Hepatocyte (in vitro differentiated cells): ENCODE measurements around the gene PABPC3. TPM values are rescaled to one million over a fixed set of nuclear protein-coding genes. Genes with fewer than 3 reads are reported as not detected.

Experiments
- DNase-seq: peaks from one replicate; pipeline ENCODE4 v3.0.0-alpha.2; 2016; ENCODE audit warnings: low spot score
- H2AFZ ChIP-seq: fragments of 200-600 bp; sonication (generic); 2 replicates; pipeline ENCODE4 v1.6.0; 2016; ENCODE audit warnings: antibody characterized with exemption, mild to moderate bottlenecking
- H3K27ac ChIP-seq: fragments of 200-600 bp; sonication (generic); 2 replicates; pipeline ENCODE4 v1.5.1; 2016; ENCODE audit warnings: mild to moderate bottlenecking
- H3K27me3 ChIP-seq: fragments of 200-600 bp; sonication (generic); 2 replicates; pipeline ENCODE4 v1.6.1; 2016
- H3K36me3 ChIP-seq: fragments of 200-600 bp; sonication (generic); replicated peaks from 2 replicates; pipeline ENCODE4 v1.5.1; 2016; ENCODE audit warnings: low read depth; ENCODE audit not compliant: insufficient read depth
- H3K4me1 ChIP-seq: fragments of 200-600 bp; sonication (generic); 2 replicates; pipeline ENCODE4 v1.5.1; 2016; ENCODE audit warnings: mild to moderate bottlenecking, moderate library complexity; ENCODE audit not compliant: insufficient read depth
- H3K4me2 ChIP-seq: fragments of 200-600 bp; sonication (generic); 2 replicates; pipeline ENCODE4 v1.6.0; 2016
- H3K4me3 ChIP-seq: fragments of 200-600 bp; sonication (generic); 2 replicates; pipeline ENCODE4 v1.5.1; 2016; ENCODE audit warnings: mild to moderate bottlenecking
- H3K79me2 ChIP-seq: fragments of 200-600 bp; sonication (generic); 2 replicates; pipeline ENCODE4 v1.6.0; 2017; ENCODE audit warnings: mild to moderate bottlenecking
- H3K9me2 ChIP-seq: fragments of 200-600 bp; sonication (generic); replicated peaks from 2 replicates; pipeline ENCODE4 v1.6.0; 2017; ENCODE audit warnings: mild to moderate bottlenecking; ENCODE audit not compliant: insufficient read depth
- H3K9me3 ChIP-seq: fragments of 200-600 bp; sonication (generic); 2 replicates; pipeline ENCODE4 v1.5.1; 2016; ENCODE audit warnings: low read depth, mild to moderate bottlenecking
- H4K20me1 ChIP-seq: fragments of 200-600 bp; sonication (generic); 2 replicates; pipeline ENCODE4 v1.6.0; 2016; ENCODE audit warnings: mild to moderate bottlenecking; ENCODE audit not compliant: insufficient read depth, poor library complexity, severe bottlenecking
- CTCF ChIP-seq: fragments of 200-600 bp; sonication (generic); IDR thresholded peaks from 2 replicates; pipeline ENCODE4 v1.5.1; 2016; ENCODE audit warnings: antibody characterized with exemption, mild to moderate bottlenecking; ENCODE audit not compliant: poor library complexity
- EZH2 ChIP-seq: fragments of 200-600 bp; sonication (generic); IDR thresholded peaks from 2 replicates; pipeline ENCODE4 v1.6.1; 2016; ENCODE audit warnings: antibody characterized with exemption, mild to moderate bottlenecking, borderline replicate concordance
- EZH2phosphoT487 ChIP-seq: fragments of 200-600 bp; sonication (generic); IDR thresholded peaks from one replicate; pipeline ENCODE4 v1.6.1; 2018; ENCODE audit warnings: antibody characterized with exemption, mild to moderate bottlenecking, low read depth, moderate library complexity; ENCODE audit not compliant: unreplicated experiment, severe bottlenecking
- WGBS: methylation state at CpG from one replicate; pipeline ENCODE4 v1.1.6; 2016; ENCODE audit warnings: low lambda C conversion rate; ENCODE audit errors: missing lambda C conversion rate; 5-methylcytosine and 5-hydroxymethylcytosine counted together
- polyA plus RNA-seq: library from polyadenylated mRNA; unstranded; fragments of >200 nt; fragmentation: Nextera tagmentation; extraction: Ambion mirVana; gene quantifications from 2 replicates; pipeline ENCODE4 v1.2.1, GENCODE V29; 2016
- total RNA-seq: library from RNA; depleted of rRNA; stranded (reverse); fragments of >200 nt; gene quantifications from 2 replicates; pipeline ENCODE4 v1.2.3, GENCODE V29; 2014

PABPC3 gene
- total and polyA plus RNA-seq, 2 experiments from 2014 or later, result 0.03 to 0.11 TPM

DNA sequence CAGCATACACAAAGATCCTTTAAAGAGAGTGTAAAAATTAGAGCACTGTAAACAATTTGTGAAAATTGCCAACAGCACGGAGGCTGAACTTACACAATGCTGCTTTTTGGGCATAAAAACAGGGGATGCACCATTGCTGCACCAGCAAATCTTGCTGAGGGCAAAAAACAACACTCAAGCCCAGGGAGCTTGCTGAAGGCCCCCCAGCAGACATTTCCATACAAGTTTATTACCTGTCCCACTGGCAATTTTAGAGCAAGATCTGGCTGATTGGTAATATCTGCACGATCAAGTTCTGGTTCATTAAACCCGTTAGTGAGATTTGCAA is 41.8 kb downstream of the PABPC3 start:
- no peaks in the 10 kb centered on the region for H3K9me3 ChIP-seq
- DNase-seq, result no peak
- H4K20me1 ChIP-seq, result no peaks in the 10 kb centered on the region
- no peak overlapping the region for H3K4me2 ChIP-seq
- 58% methylated on average over 3 of the region's 3 CpGs for WGBS
- no peak for TF ChIP-seq EZH2
- no peak for TF ChIP-seq CTCF
- no peak for TF ChIP-seq EZH2phosphoT487
- no peaks in the 10 kb centered on the region for H3K79me2 ChIP-seq
- no peaks in the 10 kb centered on the region for H3K4me1 ChIP-seq
- no peak overlapping the region for H3K27ac ChIP-seq
- H2AFZ ChIP-seq, result no peak overlapping the region
- no peaks in the 10 kb centered on the region for H3K9me2 ChIP-seq
- H3K4me3 ChIP-seq, result no peak overlapping the region
- no peaks in the 10 kb centered on the region for H3K36me3 ChIP-seq
- H3K27me3 ChIP-seq, result peaks cover 23% of the 10 kb centered on the region

- 76% methylated on average over 5 of the region's 5 CpGs for WGBS
- Histone ChIP-seq H3K27ac (no peak overlapping the region), H3K9me2 (no peaks in the 10 kb centered on the region), H2AFZ (no peak overlapping the region), H3K79me2 (no peaks in the 10 kb centered on the region), H3K4me2 (no peak overlapping the region), H4K20me1 (no peaks in the 10 kb centered on the region), H3K36me3 (no peaks in the 10 kb centered on the region), H3K4me3 (no peak overlapping the region), H3K27me3 (peaks cover 20% of the 10 kb centered on the region), H3K9me3 (no peaks in the 10 kb centered on the region), H3K4me1 (no peaks in the 10 kb centered on the region)
- TF ChIP-seq CTCF, result no peak
- TF ChIP-seq EZH2phosphoT487, result no peak
- no peak for TF ChIP-seq EZH2
- DNase-seq, result no peak
These were observed 45.1 kb downstream of the PABPC3 start for GRCh38 chr13:25141042-25141441.

DNA sequence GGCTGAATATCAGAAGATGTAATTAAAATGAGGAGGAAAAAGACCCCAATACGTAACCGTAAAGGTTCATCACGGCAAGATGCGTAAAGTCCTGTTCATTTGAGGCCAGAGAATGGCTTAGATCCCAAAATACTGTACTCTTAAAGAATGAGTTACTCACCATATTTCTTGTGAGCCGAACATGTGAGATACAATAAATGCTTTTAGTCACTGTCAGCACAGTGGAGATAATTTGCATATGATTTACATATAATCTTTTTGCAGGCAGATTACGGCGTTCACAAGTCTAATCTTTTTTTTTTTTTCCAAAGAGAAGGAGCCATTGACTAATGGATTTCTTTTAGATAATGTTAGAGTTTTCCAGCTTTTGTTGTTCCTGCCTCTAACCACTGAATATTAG is 47.8 kb downstream of the PABPC3 start:
- WGBS, result 94% methylated on average over 7 of the region's 7 CpGs
- H3K27ac ChIP-seq, result no peak overlapping the region

More for the DNA sequence above, 47.8 kb downstream of the PABPC3 start:
- no peak for TF ChIP-seq EZH2
- TF ChIP-seq CTCF, result no peak
- no peak for TF ChIP-seq EZH2phosphoT487
- Histone ChIP-seq H3K9me2 (no peaks in the 10 kb centered on the region), H3K4me1 (no peaks in the 10 kb centered on the region), H2AFZ (no peak overlapping the region), H3K36me3 (no peaks in the 10 kb centered on the region), H3K4me2 (no peak overlapping the region), H4K20me1 (no peaks in the 10 kb centered on the region), H3K4me3 (no peak overlapping the region), H3K27me3 (no peaks in the 10 kb centered on the region), H3K79me2 (no peaks in the 10 kb centered on the region), H3K9me3 (no peaks in the 10 kb centered on the region)
- no peak for DNase-seq
